HG02571 (cell line): ENCODE data around the gene ZNF554.
"Not testable (repeated sequence)": the region's sequence is repeated elsewhere in the genome, so short reads cannot be mapped to it uniquely, and the experiment has no call there.

Experiments
- ATAC-seq: cut with Tn5 transposase; IDR thresholded peaks from one replicate; pipeline ENCODE4 v1.9.1; 2021; ENCODE audit warnings: mild to moderate bottlenecking, moderate library complexity; ENCODE audit not compliant: unreplicated experiment

ZNF554 gene

DNA sequence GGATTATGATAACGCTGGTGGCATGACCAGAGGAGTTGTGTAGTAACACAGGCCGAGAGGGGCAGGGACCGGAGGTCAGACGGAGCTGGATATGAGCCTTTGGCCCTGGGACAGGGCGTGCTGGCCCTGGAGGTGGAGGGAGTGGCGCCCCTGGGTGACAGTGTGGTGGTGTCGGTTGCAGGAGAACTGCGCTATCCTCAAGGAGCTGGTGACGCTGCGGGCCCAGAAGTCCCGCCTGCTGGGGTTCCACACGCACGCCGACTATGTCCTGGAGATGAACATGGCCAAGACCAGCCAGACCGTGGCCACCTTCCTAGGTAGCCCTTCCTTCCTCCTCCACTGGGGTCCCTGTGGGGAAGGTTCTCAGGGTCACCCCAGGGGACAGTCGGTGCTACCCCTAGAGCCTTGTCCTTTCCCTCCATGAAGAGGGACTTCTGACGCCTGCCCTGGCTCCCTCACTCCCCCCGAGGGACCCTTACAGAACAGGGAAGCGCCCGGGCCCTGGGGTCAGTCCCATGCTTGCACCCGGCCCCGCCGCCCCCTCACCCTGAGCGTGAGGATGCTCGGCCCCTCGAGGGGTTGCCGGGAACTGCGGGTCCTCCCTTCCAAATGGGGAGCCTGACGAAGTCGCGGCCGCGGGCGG, 12.8 kb upstream of the ZNF554 start:
- ATAC-seq: no peak

GRCh38 chr19:2807379-2808128, 12.1 kb upstream of the ZNF554 start:
- ATAC-seq: no peak

DNA sequence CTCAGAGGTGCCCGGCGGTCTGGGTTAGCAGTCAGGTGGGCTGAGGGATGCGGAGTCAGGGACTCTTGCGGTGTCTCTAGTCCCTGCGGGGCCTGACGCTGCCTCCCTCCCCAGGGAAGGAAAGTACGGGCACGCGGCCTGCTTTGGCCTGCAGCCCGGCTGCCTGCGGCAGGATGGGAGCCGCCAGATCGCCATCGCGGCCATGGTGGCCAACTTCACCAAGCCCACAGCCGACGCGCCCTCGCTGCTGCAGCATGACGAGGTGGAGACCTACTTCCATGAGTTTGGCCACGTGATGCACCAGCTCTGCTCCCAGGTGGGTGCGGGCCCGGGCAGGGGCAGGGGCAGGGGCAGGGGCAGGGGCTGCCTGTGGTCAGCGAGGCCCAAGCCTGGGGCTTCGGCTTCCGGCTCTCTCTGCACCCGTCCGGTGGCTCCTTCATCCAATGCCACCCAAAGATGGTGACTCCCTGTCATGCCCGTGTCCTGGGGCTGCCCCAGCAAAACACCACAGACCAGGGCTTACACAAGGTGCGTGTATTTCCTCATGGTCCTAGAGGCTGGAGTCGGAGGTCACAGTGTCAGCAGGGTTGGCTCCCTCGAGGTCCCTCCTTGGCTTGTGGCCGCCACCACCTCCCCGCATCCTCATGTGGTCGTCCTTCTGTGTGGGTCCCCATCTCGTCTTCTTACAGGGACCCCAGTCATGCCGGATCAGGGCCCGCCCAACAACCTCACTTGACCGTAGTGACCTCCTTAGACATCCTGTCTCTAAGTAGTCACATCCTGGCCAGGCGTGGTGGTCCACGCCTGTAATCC, 11.3 kb upstream of the ZNF554 start:
- ATAC-seq: no peak

GRCh38 chr19:2809387-2810140, 10.1 kb upstream of the ZNF554 start:
- no peak for ATAC-seq

DNA sequence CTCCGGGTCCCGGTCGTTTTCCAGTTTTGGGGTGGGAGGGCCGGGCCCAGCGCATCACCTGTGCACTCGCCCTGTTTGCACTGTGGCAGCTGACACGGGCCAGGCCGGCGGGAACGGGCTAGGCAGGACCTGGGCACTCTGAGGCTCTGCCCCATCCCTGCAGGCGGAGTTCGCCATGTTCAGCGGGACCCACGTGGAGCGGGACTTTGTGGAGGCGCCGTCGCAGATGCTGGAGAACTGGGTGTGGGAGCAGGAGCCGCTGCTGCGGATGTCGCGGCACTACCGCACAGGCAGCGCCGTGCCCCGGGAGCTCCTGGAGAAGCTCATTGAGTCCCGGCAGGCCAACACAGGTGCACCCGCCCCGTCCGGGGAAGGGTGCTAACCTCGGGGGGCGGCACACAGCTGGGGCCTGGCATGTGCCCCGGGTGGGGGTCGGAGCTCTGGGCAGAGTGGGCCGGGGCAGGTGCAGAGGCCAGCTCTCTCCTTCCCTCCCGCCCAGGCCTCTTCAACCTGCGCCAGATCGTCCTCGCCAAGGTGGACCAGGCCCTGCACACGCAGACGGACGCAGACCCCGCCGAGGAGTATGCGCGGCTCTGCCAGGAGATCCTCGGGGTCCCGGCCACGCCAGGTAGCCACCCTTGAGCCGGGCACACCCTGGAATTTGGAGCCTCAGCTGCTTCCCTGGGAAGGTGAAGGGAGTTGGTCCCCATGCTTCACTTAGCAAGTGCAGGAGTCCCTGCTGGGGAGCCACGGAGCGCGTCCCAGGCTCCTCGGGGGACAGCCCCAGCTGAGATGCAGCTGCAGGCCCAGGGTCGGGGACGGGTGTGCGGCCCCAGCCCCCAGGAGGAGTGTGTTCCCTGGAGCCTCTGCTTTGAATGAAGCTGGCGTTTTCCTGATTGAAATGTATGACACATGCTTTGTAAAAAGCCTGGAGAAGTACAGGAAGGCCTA, 9.3 kb upstream of the ZNF554 start:
- no peak for ATAC-seq

DNA sequence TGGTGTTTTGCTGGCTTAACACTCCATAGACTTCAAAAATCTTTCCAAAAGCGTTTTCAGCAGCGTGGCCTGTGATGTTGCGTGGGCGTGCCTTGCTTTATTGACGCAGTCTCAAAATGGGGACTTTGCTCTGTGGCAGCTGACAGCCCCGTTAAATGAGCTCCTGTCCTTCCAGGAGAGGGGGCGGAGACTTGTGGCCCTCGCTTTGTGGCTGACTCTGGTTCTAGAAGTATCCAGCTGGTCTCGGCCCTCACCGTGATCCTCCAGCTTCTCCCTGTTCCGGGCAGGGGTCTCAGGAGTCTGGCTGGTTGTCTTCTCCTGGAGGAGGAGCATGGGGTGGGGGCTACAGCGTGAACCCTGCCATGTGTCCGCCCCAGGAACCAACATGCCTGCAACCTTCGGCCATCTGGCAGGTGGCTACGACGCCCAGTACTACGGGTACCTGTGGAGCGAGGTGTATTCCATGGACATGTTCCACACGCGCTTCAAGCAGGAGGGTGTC, 8.4 kb upstream of the ZNF554 start:
- ATAC-seq: no peak

- ATAC-seq: no peak
These were observed 7.8 kb upstream of the ZNF554 start for GRCh38 chr19:2811735-2812413.

DNA sequence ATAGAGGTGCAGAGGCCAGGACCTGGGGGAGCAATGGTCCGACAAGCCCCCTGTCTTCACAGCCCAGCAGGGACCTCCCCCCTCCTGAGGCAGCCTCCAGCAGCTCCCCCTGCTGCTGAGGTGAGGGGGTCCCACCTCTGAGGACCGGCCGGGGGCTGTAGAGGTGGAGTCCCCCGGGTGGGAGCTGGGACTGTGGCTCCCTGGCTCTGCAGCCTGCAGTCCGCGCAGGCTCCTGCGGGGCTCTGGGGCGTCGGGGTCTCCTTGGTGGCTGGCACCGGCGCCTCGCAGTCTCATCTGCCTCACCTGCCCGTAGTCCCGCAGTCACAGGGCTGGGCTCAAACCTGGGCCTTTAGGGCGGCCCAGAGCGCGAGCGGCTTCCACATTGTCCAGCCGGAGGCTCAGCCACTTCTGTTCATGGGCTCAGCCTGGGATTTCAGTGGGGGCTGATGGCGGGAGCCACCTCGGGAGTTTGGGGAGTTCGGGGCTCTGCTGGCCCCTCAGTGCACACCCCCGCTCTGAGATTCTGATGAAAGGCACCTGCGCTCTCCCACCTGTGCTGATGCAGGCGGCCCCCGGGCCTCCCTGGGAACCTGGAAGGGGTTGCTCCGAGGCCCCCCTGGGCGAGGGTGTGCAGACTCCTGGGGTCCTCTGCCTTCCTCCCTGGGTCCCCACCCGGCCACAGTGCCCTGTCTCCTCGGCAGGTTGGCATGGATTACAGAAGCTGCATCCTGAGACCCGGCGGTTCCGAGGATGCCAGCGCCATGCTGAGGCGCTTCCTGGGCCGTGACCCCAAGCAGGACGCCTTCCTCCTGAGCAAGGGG, 7.0 kb upstream of the ZNF554 start:
- ATAC-seq: no peak

GRCh38 chr19:2813235-2814160, 6.2 kb upstream of the ZNF554 start:
- no peak for ATAC-seq

GRCh38 chr19:2814426-2814825, 5.2 kb upstream of the ZNF554 start:
- ATAC-seq: no peak

GRCh38 chr19:2815191-2815614, 4.5 kb upstream of the ZNF554 start:
- no peak for ATAC-seq

- ATAC-seq: no peak
These were observed 3.7 kb upstream of the ZNF554 start for GRCh38 chr19:2815923-2816322.

- ATAC-seq: no peak
These were observed 3.0 kb upstream of the ZNF554 start for GRCh38 chr19:2816641-2817040.

GRCh38 chr19:2817237-2817829, 2.3 kb upstream of the ZNF554 start:
- ATAC-seq: not testable (repeated sequence)

DNA sequence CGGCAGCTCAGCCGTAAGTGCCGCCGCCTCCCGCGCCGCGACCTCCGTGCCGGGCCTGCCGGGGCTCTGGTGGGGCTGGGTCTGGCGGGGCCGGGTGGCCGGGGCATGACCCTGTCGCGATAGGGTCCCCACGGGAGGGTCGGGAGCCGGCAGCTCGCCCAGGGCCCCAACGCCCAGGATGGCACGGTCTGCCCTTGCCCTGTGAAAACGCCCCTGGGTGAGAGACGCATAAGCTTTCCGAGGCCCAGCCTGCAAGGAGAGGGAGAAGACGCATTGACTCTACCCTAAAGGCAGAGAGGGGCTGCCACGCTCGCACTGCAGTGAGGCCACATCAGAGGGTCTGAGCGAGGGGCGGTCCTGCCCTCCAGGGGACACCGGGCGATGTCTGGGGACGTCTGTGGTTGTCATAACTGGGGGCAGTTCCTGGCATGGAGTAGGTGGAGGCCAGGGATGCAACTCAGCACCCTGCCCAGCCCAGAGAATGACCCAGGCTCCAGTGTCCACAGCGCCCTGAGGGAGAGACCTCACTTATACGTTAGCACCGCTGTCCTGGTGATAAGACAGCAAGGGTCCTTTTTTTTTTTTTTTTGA, 539 bp downstream of the ZNF554 start:
- ATAC-seq: peak; percentile 29

GRCh38 chr19:2822846-2823245, 3.2 kb downstream of the ZNF554 start:
- no peak for ATAC-seq
